Epithelial cell of proximal tubule (primary cell): ENCODE data around the gene SPRY4. TPM values are rescaled to one million over a fixed set of nuclear protein-coding genes. Genes with fewer than 3 reads are reported as not detected.

Source experiments
- DNase-seq: peaks from one replicate; pipeline ENCODE4 v3.0.0-alpha.2; 2011; ENCODE audit warnings: low read depth
- H3K4me3 ChIP-seq: 2 replicates; pipeline ENCODE4 v1.5.1; 2011; ENCODE audit warnings: low read depth, mild to moderate bottlenecking, low read length
- CTCF ChIP-seq: conservative IDR thresholded peaks from 2 replicates; pipeline ENCODE4 v1.5.1; 2012; ENCODE audit warnings: low read depth, mild to moderate bottlenecking, low read length
- total RNA-seq: library from RNA; depleted of rRNA; stranded (reverse); fragments of >200 nt; gene quantifications from 2 replicates; pipeline ENCODE4 v1.2.3, GENCODE V29; 2015

The SPRY4 gene
- total RNA-seq, 1 donor from 2014 or later: 19.9 TPM

GRCh38 chr5:142360051-142360498 lies 35.3 kb upstream of the SPRY4 start:
- TF ChIP-seq CTCF: no peak
- no peak for DNase-seq
- no peak overlapping the region for H3K4me3 ChIP-seq

- DNase-seq: no peak
- TF ChIP-seq CTCF: no peak
- no peak overlapping the region for H3K4me3 ChIP-seq
Observed at GRCh38 chr5:142358648-142359047, 33.8 kb upstream of the SPRY4 start.

GRCh38 chr5:142358121-142358520 lies 33.3 kb upstream of the SPRY4 start:
- DNase-seq: no peak
- TF ChIP-seq CTCF: no peak

GRCh38 chr5:142357469-142358090 lies 32.8 kb upstream of the SPRY4 start:
- TF ChIP-seq CTCF: no peak

More at GRCh38 chr5:142358121-142358520, 33.3 kb upstream of the SPRY4 start:
- no peak overlapping the region for H3K4me3 ChIP-seq

GRCh38 chr5:142356716-142357468 lies 32.1 kb upstream of the SPRY4 start:
- DNase-seq: no peak
- no peak for TF ChIP-seq CTCF
- H3K4me3 ChIP-seq: peak overlapping the region; percentile 67

More at GRCh38 chr5:142357469-142358090, 32.8 kb upstream of the SPRY4 start:
- peak overlapping the region; percentile 67 for H3K4me3 ChIP-seq
- DNase-seq: no peak

GRCh38 chr5:142356349-142356715 lies 31.5 kb upstream of the SPRY4 start:
- H3K4me3 ChIP-seq: peak overlapping the region; percentile 67
- DNase-seq: no peak
- TF ChIP-seq CTCF: no peak
